HEK293T (cell line): ENCODE measurements around the gene SLC6A1.

Experiments
- ARNT ChIP-seq: fragments of 450-650 bp; IDR thresholded peaks from 2 replicates; pipeline ENCODE4 v1.6.1; 2017; ENCODE audit warnings: mild to moderate bottlenecking
- BHLHE40 ChIP-seq: fragments of 450-650 bp; IDR thresholded peaks from 2 replicates; pipeline ENCODE4 v1.6.1; 2016; ENCODE audit warnings: mild to moderate bottlenecking, moderate library complexity, borderline replicate concordance
- ELF4 ChIP-seq: fragments of 450-650 bp; IDR thresholded peaks from 2 replicates; pipeline ENCODE4 v1.6.1; 2017; ENCODE audit warnings: antibody characterized with exemption
- FOXK2 ChIP-seq: fragments of 450-650 bp; IDR thresholded peaks from 2 replicates; pipeline ENCODE4 v1.6.1; 2016; ENCODE audit warnings: mild to moderate bottlenecking
- FOXM1 ChIP-seq: fragments of 450-650 bp; IDR thresholded peaks from 2 replicates; pipeline ENCODE4 v1.6.1; 2017; ENCODE audit warnings: mild to moderate bottlenecking, borderline replicate concordance
- HDGF ChIP-seq: fragments of 450-650 bp; IDR thresholded peaks from 2 replicates; pipeline ENCODE4 v1.6.1; 2017; ENCODE audit warnings: antibody characterized with exemption, borderline replicate concordance
- L3MBTL2 ChIP-seq: fragments of 450-650 bp; conservative IDR thresholded peaks from 2 replicates; pipeline ENCODE4 v1.6.1; 2016; ENCODE audit warnings: mild to moderate bottlenecking
- SUZ12 ChIP-seq: fragments of 450-650 bp; IDR thresholded peaks from 2 replicates; pipeline ENCODE4 v1.6.1; 2016; ENCODE audit warnings: mild to moderate bottlenecking
- TARDBP ChIP-seq: fragments of 450-650 bp; IDR thresholded peaks from 2 replicates; pipeline ENCODE4 v1.6.1; 2016

- TF ChIP-seq HDGF: no peak
- TF ChIP-seq TARDBP: no peak
- TF ChIP-seq FOXK2: no peak
- TF ChIP-seq L3MBTL2: no peak
- TF ChIP-seq SUZ12: no peak
- TF ChIP-seq BHLHE40: no peak
- no peak for TF ChIP-seq ARNT
- no peak for TF ChIP-seq ELF4
- TF ChIP-seq FOXM1: no peak
Measured at GRCh38 chr3:10964537-10965167, 27.9 kb upstream of the SLC6A1 start.
